HG03378 (cell line): Measurements from ENCODE around the gene MPPED2.

Source experiments
- ATAC-seq: cut with Tn5 transposase; IDR thresholded peaks from one replicate; pipeline ENCODE4 v1.9.1; 2021; ENCODE audit warnings: mild to moderate bottlenecking, moderate library complexity; ENCODE audit not compliant: unreplicated experiment

MPPED2 gene

DNA sequence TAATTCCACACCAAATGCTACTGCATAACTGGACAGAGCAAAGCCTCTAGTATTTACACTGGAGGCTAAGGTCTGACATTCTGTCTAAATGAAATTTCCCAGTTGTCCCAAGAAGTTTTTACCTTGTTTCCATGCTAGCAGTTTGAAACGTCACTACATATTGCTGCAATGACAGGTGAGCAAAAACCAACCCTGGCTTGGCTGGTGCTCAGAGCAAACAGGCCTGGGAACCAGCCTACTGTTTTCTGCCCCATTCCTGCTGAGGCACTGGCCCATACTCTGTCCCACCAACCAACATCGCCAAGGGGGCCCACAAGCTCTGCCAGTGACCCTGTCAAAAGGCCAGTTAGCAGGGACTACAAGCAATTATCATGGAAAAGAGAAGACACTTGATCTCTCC, 131.1 kb downstream of the MPPED2 start:
- no peak for ATAC-seq

DNA sequence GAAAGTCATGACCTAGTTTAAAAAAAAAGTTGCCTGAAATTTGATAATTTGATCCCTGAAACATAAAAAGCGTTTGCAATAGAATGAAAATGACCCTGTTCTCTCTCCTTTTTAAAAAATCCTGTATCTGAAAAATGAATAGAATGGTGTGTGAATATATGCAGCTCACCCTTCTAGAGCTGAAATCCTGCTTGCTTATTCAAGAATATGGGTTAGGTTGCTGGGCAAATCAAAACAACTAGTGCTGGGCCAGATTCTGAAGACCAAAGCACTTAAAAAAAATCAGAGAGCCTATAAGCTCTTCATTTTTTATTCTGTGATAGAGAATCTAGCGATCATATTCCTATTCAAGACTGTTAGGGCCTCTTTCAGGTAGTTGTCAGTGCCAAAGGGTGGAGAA, 131.6 kb downstream of the MPPED2 start:
- ATAC-seq: no peak

GRCh38 chr11:30454111-30454510, 132.0 kb downstream of the MPPED2 start:
- ATAC-seq: no peak

- ATAC-seq: no peak
Measured at GRCh38 chr11:30453705-30454104, 132.4 kb downstream of the MPPED2 start.

GRCh38 chr11:30452842-30453241, 133.3 kb downstream of the MPPED2 start:
- no peak for ATAC-seq

- ATAC-seq: no peak
Measured at GRCh38 chr11:30452114-30452513, 134.0 kb downstream of the MPPED2 start.

- ATAC-seq: no peak
Measured at GRCh38 chr11:30451626-30452025, 134.5 kb downstream of the MPPED2 start.

- no peak for ATAC-seq
Measured at GRCh38 chr11:30451167-30451566, 135.0 kb downstream of the MPPED2 start.

DNA sequence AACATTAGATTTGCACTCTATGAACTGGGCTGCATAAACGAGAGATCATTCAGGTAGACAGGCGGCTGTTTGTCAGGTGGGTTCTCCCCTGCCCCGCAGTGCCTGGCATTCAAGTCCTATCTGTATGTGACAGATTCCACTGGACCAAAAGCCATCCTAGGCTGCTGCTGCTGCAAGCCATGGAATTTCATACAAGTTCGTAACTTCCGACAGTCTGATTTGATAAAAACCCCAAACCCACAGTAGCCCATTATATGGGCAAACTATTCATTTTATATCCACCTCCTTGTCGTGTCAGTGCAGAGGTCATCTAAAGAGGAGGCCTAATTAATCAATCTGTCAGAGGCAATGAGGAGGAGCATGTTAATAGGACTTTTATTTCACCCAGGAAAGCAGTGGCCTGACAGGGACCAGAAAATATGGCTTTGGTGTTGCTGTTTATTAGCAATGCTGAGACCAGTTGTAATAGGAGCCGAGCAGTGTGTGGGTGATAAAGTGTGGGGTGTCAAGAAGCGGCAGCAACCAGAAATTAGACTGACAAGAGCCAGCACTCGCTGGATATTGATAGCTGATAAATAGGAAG, 139.0 kb downstream of the MPPED2 start:
- no peak for ATAC-seq

DNA sequence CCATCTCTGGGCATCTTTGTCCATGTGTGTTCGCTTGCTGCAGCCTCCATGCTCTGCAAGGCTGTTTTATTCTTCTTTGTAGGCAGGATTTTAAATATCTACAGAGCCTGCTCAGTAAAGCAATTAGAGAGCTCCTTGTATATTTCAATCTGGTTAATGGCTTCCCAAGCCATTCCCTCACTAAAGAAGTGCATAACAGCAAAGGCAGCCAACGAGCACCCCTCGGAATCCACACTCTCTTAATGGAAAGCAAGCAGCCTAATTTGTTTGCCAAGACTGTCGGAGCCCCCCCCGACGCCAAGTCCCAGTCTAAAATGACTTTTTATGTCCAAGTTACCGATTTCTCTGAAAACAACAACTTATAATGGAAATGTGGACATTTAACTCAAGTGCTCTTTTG, 139.6 kb downstream of the MPPED2 start:
- ATAC-seq: no peak

GRCh38 chr11:30445056-30445455, 141.1 kb downstream of the MPPED2 start:
- no peak for ATAC-seq

DNA sequence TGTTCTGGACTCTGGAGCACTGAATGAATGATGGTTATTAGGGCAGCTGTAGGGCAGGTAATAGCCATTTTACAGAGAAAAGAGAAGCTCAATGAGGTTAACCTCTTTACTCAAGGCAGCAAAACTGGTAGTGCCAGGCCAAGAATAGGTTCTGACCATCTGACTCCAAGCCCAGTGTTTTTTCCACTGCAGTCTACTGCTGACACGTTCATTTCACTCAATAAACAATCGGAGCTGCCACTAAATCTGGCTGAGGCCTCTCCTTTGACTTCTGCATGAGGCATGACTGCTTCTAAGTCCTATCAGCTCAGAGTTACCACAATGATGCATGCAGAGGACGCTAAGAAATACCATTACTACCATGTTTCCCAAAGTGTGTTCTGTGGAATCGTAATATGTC, 145.6 kb downstream of the MPPED2 start:
- ATAC-seq: no peak

GRCh38 chr11:30436801-30437200, 149.4 kb downstream of the MPPED2 start:
- ATAC-seq: no peak

DNA sequence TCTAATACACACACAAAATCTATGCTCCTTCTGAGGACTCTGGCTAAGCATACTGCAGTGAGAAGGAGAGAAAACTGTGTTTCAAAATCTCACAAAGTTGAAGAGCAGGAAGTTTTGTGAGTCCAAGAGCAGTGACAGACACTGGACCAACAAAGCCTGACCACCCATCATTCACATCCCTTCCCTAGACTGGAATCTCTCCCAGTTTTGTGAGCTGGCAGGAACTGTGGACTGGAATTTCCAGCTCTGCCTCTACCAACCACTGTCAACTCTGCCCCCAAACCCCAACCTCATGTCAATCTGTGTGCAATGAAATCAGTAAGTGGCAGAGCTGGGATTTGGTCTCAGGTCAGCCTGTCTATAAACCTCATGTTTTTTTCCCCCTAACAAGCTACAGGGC, 150.7 kb downstream of the MPPED2 start:
- no peak for ATAC-seq

- ATAC-seq: no peak
Measured at GRCh38 chr11:30434901-30435300, 151.3 kb downstream of the MPPED2 start.

- no peak for ATAC-seq
Measured at GRCh38 chr11:30433831-30434230, 152.3 kb downstream of the MPPED2 start.

DNA sequence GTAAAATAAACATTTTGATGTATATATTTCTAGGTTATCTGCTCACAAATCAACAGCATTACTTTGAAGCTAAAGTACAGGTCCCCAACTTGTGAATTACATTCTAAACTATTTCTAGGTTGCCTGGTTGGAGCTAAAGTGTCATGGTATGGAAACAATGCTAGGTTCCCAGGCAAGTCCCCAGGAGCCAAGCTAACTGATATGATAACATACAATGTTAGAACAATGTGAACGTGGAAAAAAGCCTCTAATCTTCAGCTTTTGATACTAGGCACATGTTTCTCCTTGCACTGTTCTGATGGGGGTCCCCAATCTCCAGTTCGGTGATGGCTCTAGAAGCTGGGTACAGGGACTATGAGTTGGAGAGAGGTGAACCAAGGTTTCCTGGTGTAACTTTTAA, 153.4 kb downstream of the MPPED2 start:
- no peak for ATAC-seq

DNA sequence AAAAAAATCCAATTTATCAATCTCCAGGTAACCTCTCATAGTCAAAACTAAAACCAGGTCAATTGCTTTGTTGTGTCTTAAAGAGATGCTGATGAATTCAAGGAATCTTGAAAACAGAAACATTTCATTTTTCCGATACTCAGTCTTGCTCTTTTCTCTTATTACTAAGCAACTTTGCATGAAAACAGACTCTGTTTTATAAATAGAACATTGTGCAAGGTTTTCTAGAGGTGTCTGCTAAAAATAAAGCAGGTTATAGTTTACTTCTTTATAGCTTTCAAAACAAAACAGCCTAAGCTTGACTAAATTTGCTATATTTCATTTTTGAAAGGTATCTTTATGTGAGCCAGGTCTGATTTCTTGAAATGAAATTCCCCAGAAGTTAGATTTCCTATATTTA, 154.0 kb downstream of the MPPED2 start:
- no peak for ATAC-seq

GRCh38 chr11:30431127-30431814, 154.9 kb downstream of the MPPED2 start:
- ATAC-seq: no peak

DNA sequence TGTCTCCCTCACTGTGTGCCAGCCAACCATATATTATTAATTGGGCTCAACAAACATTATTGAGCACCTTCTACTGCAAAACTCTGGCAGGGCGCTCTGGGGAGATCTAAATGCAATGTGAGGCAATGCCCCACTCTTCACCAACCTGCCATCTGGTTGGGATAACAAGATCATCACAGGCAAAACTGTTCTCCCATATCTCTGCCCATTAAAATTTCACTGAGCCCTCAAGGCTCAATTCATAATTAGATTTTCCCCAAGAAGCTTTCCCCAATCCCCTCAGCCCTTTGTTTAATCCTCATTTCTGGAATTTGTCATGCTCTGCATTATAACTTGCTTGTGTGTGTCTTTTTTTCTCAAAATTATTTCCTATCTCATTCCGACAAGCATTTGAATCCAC, 156.6 kb downstream of the MPPED2 start:
- ATAC-seq: no peak

GRCh38 chr11:30426781-30427180, 159.4 kb downstream of the MPPED2 start:
- no peak for ATAC-seq

GRCh38 chr11:30424844-30425243, 161.3 kb downstream of the MPPED2 start:
- no peak for ATAC-seq

GRCh38 chr11:30424321-30424720, 161.8 kb downstream of the MPPED2 start:
- no peak for ATAC-seq
